ENCODE data around the gene CEL.
"Not testable (repeated sequence)": the region's sequence is repeated elsewhere in the genome, so short reads cannot be mapped to it uniquely, and the experiment has no call there.

CEL gene

DNA sequence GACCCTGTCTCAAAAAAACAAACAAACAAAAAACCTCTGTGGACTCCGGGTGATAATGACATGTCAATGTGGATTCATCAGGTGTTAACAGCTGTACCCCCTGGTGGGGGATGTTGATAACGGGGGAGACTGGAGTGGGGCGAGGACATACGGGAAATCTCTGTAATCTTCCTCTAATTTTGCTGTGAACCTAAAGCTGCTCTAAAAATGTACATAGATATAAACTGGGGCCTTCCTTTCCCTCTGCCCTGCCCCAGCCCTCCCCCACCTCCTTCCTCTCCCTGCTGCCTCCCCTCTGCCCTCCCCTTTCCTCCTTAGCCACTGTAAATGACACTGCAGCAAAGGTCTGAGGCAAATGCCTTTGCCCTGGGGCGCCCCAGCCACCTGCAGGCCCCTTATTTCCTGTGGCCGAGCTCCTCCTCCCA lies 1.4 kb upstream of the CEL start:
- TF ChIP-seq CTCF (IDR thresholded peaks at IDR 0.05; ENCODE audit: control extremely low read depth, extremely low read depth, low read depth, missing control alignments) = no peak
- POLR2A ChIA-PET = no interaction called here
- DNase-seq (ENCODE audit: extremely low spot score) = no peak
- CTCF ChIA-PET = interaction anchor here (0.9 to 1.6 kb wide), 4 partner anchors 38 to 88 kb away, joined by 3 to 5 read pairs (median 4); no protein-coding TSS in a partner anchor

DNA sequence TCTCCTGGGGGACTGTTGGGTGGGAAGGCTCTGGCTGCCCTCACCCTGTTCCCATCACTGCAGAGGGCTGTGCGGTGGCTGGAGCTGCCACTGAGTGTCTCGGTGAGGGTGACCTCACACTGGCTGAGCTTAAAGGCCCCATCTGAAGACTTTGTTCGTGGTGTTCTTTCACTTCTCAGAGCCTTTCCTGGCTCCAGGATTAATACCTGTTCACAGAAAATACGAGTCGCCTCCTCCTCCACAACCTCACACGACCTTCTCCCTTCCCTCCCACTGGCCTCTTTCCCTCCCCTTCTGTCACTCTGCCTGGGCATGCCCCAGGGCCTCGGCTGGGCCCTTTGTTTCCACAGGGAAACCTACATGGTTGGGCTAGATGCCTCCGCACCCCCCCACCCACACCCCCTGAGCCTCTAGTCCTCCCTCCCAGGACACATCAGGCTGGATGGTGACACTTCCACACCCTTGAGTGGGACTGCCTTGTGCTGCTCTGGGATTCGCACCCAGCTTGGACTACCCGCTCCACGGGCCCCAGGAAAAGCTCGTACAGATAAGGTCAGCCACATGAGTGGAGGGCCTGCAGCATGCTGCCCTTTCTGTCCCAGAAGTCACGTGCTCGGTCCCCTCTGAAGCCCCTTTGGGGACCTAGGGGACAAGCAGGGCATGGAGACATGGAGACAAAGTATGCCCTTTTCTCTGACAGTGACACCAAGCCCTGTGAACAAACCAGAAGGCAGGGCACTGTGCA lies 590 bp upstream of the CEL start:
- POLR2A ChIA-PET = not testable (repeated sequence)
- CTCF ChIA-PET = interaction anchor here (0.9 to 1.5 kb wide), 2 partner anchors 39 to 41 kb away, joined by 3 to 4 read pairs; no protein-coding TSS in a partner anchor
- peak; percentile 14 for DNase-seq (ENCODE audit: extremely low spot score)

DNA sequence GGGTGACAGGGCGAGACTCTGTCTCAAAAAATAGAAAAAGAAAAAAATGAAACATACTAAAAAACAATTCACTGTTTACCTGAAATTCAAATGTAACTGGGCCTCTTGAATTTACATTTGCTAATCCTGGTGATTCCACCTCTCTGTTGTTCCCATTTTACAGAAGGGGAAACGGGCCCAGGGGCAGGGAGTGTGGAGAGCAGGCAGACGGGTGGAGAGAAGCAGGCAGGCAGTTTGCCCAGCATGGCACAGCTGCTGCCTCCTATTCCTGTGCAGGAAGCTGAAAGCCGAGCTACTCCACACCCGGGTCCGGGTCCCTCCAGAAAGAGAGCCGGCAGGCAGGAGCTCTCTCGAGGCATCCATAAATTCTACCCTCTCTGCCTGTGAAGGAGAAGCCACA lies 788 bp downstream of the CEL start:
- POLR2A ChIA-PET; DNase-seq (ENCODE audit: extremely low spot score); CTCF ChIA-PET: not testable (repeated sequence)

GRCh38 chr9:133063159-133063499 lies 1.3 kb downstream of the CEL start:
- CTCF ChIA-PET = interaction anchor here (1.8 kb wide), 1 partner anchor 84 kb away, joined by 5 read pairs; no protein-coding TSS in a partner anchor
- no peak for DNase-seq (ENCODE audit: extremely low spot score)
- POLR2A ChIA-PET = no interaction called here
- TF ChIP-seq CTCF (IDR thresholded peaks at IDR 0.05; ENCODE audit: control extremely low read depth, extremely low read depth, low read depth, missing control alignments) = no peak

DNA sequence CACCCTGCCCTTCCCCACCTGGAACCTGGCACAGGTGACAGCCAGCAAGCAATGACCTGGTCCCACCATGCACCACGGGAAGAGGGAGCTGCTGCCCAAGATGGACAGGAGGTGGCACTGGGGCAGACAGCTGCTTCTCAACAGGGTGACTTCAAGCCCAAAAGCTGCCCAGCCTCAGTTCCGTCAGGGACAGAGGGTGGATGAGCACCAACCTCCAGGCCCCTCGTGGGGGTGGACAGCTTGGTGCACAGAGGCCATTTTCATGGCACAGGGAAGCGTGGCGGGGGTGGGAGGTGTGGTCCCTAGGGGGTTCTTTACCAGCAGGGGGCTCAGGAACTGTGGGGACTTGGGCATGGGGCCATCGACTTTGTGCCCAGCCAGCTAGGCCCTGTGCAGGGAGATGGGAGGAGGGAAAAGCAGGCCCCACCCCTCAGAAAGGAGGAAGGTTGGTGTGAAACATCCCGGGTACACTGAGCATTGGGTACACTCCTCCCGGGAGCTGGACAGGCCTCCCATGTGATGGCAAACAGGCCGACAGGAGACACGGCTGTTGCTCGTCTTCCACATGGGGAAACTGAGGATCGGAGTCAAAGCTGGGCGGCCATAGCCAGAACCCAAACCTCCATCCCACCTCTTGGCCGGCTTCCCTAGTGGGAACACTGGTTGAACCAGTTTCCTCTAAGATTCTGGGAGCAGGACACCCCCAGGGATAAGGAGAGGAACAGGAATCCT lies 1.9 kb downstream of the CEL start:
- ChIA-PET CTCF (interaction anchor here (1.8 kb wide), 1 partner anchor 84 kb away, joined by 5 read pairs; no protein-coding TSS in a partner anchor), POLR2A (interaction anchor here (0.5 kb wide), 1 partner anchor 81 kb away, joined by 6 read pairs; no protein-coding TSS in a partner anchor)
- no peak for TF ChIP-seq CTCF (IDR thresholded peaks at IDR 0.05; ENCODE audit: control extremely low read depth, extremely low read depth, low read depth, missing control alignments)
- DNase-seq (ENCODE audit: extremely low spot score) = no peak

- CTCF ChIA-PET = interaction anchor here (1.5 to 1.8 kb wide), 2 partner anchors 80 to 83 kb away, joined by 5 read pairs; no protein-coding TSS in a partner anchor
- POLR2A ChIA-PET = interaction anchor here (0.5 kb wide), 1 partner anchor 80 kb away, joined by 6 read pairs; no protein-coding TSS in a partner anchor
- TF ChIP-seq CTCF (IDR thresholded peaks at IDR 0.05; ENCODE audit: control extremely low read depth, extremely low read depth, low read depth, missing control alignments) = no peak
- no peak for DNase-seq (ENCODE audit: extremely low spot score)
These were observed 2.7 kb downstream of the CEL start for GRCh38 chr9:133064241-133065069.

GRCh38 chr9:133065070-133065388 lies 3.2 kb downstream of the CEL start:
- CTCF ChIA-PET = interaction anchor here (1.5 kb wide), 1 partner anchor 80 kb away, joined by 5 read pairs; no protein-coding TSS in a partner anchor
- DNase-seq (ENCODE audit: extremely low spot score) = no peak
- TF ChIP-seq CTCF (IDR thresholded peaks at IDR 0.05; ENCODE audit: control extremely low read depth, extremely low read depth, low read depth, missing control alignments) = no peak
- POLR2A ChIA-PET = interaction anchor here (0.7 kb wide), 1 partner anchor 746 kb away, joined by 5 read pairs; no protein-coding TSS in a partner anchor

Measured in GM10248 (cell line).